ENCODE data around the gene OR2L8.
A peak's percentile ranks its signal among the peaks of the same experiment; 100 is the strongest.

Gene OR2L8

DNA sequence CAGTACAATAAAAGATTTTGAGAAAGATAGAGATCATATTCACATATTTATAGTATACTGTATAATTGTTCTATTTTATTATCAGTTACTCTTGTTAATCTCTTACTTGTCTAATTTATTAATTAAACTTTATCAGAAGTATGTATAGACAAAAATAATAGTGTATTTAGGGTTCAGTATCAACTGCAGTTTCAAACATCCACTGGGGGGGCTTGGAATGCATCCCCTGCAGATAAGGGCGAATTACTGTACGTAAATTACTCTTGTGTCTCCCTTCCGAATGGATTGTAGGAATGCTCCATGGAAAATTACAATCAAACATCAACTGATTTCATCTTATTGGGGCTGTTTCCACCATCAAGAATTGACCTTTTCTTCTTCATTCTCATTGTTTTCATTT, at the start of gene OR2L8:
TSS of gene OR2L8 (plus strand) at position 301 of the 400 bp plus-strand sequence. CDS start at position 301, 0 bp downstream.
- no peak for DNase-seq (ENCODE audit: low spot score)

- no peak for DNase-seq (ENCODE audit: low spot score)
Measured at GRCh38 chr1:247904122-247904521, 44.5 kb upstream of the OR2L8 start.

DNA sequence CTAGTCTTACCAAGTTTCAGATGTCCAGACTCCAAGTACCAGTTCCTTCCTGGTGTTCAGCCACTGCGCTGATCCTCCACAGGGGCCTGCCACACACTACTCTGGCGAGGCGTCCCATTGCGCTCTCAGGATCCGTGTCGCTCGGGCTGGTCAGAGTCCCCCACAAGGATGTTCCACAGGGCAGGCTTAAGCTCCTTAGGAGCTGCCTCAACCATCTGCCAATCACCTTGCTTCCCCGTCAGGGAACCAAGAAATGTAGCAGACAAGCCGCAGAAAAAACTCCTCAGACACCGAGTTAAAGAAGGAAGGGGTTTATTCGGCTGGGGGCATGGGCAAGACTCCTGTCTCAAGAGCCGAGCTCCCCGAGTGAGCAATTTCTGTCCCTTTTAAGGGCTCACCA, 43.5 kb upstream of the OR2L8 start:
- no peak for DNase-seq (ENCODE audit: low spot score)

DNA sequence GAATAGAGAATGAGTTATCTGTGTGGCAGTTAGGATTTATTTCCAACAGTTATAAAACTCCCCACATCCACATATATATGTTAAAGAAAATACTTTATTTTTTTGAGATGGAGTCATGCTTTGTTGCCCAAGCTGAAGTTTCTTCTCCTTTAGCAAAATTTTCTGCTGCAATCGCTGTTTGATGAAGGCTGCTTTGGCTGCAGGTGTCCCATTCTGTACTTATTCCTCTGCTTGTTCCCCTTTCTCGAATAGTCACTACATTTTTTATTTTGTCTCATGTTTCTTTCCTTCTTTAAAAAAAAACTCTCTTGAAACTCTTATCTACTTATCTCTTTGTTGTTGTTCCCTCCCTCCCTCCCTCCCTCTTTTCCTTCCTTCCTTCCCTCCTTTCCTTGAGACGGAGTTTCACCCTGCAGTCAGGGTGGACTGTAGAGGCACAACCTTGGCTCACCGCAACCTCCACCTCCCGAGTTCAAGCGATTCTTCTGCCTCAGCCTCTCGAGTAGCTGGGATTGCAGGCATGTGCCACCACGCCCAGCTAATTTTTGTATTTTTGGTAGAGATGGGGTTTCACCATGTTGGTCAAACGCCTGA, 42.7 kb upstream of the OR2L8 start:
- DNase-seq (ENCODE audit: low spot score): no peak

DNA sequence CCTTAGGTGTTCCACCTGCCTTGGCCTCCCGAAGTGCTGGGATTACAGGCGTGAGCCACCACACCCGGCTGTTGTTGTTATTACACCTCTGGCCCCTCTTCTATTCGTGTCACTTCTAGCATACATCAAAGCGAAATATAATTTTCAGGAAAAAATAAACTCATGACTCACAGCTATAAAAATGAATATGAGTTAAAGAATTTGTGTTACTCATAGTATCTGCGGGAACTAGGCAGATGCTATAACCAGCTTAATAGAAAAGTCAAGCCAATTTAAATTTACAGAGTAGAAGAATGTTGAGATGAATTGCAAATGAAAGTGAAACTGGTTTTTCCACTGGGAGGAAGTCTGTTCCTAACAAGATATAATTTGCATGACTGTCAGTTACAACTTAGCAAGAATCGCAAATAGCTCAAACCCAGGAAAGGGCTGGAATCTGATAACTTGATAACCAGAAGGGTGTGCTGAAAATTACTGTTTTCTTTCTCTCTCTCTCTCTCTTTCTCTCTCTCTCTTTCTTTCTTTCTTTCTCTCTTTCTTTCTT, 42.1 kb upstream of the OR2L8 start:
- peak; percentile 87 for DNase-seq (ENCODE audit: low spot score)

- no peak for DNase-seq (ENCODE audit: low spot score)
Measured at GRCh38 chr1:247908766-247909165, 39.9 kb upstream of the OR2L8 start.

DNA sequence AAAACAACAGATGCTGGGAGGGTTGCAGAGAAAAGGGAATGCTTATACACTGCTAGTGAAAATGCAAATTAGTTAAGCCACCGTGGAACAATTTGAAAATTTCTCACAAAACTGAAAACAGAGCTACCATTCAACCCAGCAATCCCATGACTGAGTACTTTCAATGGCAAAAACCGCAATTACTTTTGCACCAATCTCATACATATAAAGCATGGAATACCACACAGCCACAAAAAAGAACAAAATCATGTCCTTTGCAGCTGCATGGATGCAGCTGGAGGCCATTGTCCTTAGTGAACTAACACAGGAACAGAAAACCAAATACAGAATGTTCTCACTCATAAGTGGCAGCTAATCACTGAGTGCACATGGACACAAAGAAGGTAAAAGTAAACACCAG, 34.9 kb upstream of the OR2L8 start:
- no peak for DNase-seq (ENCODE audit: low spot score)

DNA sequence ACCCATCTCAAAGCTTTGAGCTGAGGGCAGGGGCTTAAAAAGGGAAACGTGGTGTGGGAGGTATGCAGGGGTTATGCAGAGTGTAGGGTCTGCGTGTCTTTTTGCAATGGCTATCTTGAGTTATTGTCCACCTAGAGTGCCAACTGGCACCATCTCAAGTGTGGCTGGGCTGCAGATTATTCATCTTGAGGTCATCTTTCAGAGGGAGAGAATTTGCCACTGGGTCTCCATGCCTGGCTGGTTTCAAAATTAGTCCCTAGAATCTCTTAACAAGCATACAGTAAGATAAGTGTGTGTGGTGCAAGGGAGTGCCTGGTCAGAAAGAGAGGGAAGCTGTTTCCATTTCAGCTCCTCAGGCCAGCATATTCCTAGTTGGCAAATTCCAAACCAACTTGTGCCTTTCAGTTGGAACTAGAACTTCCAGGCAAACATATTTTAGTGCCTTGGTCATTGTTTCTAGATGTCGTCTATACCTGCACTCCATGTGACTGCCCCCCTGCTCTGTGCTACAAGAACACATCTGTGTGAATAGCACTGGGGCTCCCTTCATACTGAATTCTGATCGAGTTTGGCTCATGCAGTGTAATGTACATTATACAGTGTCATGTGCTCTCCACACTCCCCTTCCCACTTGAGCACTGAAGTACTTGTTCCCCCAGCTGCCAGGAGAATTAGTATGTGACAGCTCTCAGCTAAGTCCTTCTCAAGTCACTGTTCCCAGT, 33.6 kb upstream of the OR2L8 start:
- no peak for DNase-seq (ENCODE audit: low spot score)

DNA sequence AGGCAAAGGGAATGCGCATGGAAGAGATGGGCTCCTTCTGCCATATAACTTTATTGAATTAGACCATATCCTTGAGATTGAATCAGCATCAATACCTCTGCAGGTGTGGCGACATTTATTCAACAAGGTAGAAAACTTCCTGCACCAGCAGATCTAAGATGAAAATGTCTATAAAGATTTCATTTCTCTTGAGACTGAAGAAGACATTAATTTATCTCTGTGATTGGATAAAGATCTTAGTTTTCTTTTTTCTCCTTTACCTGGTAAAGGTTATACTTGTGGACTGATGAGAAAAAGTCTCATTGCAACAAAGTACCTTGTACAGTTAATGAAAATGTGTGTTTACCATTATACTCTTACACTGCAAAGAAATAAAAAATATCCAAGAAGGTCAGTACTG, 28.7 kb upstream of the OR2L8 start, which contains the start of gene OR2T8:
TSS of gene OR2T8 (plus strand) at position 301 of the 400 bp plus-strand sequence. CDS start 766 bp downstream, outside the sequence.
- no peak for DNase-seq (ENCODE audit: low spot score)

DNA sequence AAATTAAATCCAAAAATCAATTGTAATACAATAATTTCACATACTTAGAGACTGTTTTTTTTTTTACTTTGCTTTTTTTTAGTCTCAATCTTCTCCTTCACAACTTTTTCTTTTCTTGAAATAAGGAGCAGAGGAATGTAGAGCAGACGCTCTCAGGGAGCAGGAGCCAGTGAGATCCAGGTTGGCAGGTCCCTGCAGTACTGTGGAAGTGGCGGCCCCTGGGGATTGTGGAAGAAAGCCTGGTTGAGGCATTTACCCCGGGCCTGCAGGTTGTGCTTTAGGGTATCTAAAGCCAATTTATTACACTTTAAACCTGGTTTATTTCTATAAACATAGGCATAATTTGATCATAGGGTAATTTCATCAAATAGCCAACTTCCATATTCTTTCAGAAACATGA, 24.7 kb upstream of the OR2L8 start:
- no peak for DNase-seq (ENCODE audit: low spot score)

GRCh38 chr1:247924868-247925267, 23.8 kb upstream of the OR2L8 start, which contains the start of gene OR2AJ1:
Gene OR2AJ1 (plus strand): TSS chr1:247924889. CDS start chr1:247933769, 8,880 bp downstream.
- no peak for DNase-seq (ENCODE audit: low spot score)

DNA sequence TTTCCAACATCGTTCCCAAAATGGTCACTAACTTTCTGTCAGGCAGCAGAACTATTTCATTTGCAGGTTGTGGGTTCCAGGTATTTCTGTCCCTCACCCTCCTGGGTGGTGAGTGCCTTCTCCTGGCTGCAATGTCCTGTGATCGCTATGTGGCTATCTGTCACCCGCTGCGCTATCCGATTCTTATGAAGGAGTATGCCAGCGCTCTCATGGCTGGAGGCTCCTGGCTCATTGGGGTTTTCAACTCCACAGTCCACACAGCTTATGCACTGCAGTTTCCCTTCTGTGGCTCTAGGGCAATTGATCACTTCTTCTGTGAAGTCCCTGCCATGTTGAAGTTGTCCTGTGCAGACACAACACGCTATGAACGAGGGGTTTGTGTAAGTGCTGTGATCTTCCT, 14.7 kb upstream of the OR2L8 start:
- DNase-seq (ENCODE audit: low spot score): no peak

DNA sequence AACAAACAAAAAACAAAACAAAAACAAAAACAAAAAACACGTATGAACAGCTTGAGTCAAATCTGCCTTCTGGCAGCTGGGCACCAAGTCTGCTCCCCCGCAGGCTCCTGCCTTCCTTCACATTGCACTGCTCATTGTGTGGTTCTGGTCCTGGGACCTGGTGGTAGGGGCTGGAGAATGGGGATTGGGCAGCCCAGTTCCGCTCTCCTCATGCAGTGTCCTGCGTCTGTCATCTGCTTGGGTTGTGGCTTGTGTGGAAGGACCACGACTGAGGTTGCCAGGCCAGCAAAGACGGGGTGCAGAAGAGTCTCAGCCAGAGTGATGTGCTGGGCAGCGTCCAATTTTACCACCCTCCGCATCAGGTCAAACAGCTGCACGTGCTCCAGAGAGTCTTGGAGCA, 12.9 kb upstream of the OR2L8 start:
- no peak for DNase-seq (ENCODE audit: low spot score)

DNA sequence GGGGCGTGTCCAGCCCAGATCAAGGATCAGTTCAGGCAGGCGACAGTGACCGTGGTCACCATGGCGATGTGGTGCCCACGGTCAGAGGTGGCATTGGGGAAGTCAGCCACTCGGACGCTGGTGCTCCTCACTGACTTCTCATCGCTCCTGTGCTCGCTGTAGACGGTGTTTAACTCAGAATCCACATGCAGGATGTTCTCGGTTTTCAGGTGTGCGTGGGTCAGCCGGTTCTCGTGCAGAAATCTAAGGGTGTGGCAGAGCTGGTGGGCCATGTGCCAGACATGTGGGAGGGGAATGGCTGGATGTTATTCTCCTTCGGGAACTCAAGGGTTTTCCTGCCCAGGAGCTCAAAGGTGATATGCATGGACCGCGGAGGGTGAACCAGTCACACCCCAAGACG, 12.2 kb upstream of the OR2L8 start:
- no peak for DNase-seq (ENCODE audit: low spot score)

GRCh38 chr1:247936965-247937734, 11.5 kb upstream of the OR2L8 start:
- peak; percentile 68 for DNase-seq (ENCODE audit: low spot score)

GRCh38 chr1:247942624-247943023, 6.0 kb upstream of the OR2L8 start:
- no peak for DNase-seq (ENCODE audit: low spot score)

GRCh38 chr1:247953408-247953807, 4.8 kb downstream of the OR2L8 start:
- no peak for DNase-seq (ENCODE audit: low spot score)

GRCh38 chr1:247961791-247962190, 13.1 kb downstream of the OR2L8 start:
- no peak for DNase-seq (ENCODE audit: low spot score)

DNA sequence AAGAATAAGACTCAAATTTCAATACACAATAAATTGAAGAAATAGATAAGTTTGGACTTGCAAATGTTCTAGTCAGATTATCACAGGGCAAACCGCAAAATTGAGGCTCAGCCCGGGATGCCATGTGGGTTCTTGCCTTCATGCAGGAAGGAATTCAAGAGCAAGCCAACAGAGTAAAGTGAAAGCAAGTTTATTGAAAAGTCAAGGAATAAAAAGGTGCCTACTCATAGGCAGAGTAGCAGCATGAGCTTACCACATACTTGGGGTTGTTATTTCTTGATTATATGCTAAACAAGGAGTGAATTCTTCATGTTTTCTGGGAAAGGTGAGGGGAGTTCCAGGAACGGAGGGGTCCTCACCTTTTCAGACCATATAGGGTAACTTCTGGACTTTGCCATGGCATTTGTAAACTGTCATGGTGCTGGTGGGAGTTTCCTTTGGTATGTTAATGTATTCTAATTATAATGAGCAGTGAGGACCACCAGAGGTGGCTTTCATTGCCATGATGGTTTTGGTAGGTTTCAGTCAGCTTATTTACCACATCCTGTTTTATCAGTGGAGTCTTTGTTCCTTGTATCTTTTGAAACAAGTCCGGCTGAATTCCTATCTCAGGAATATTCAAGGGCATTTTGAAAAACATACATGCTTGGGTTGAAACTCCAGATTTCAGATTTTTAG, 14.4 kb downstream of the OR2L8 start:
- DNase-seq (ENCODE audit: low spot score): no peak

GRCh38 chr1:247964933-247965332, 16.3 kb downstream of the OR2L8 start, which contains the start of gene OR2AK2:
Gene OR2AK2 (plus strand): TSS chr1:247965233. CDS start chr1:247965377, 144 bp downstream.
- no peak for DNase-seq (ENCODE audit: low spot score)

GRCh38 chr1:247966532-247967204, 18.0 kb downstream of the OR2L8 start:
- DNase-seq (ENCODE audit: low spot score): no peak
